ENCODE measurements around the gene STAM.

Gene STAM

GRCh38 chr10:17685233-17685840, 41.4 kb downstream of the STAM start:
- H3K27me3 ChIP-seq (ENCODE audit: insufficient read depth, low read length, poor library complexity, severe bottlenecking), result no peaks in the 10 kb centered on the region
- H3K4me3 ChIP-seq (ENCODE audit: low read length, poor library complexity, severe bottlenecking), result no peak overlapping the region
- H3K4me2 ChIP-seq (ENCODE audit: low read depth, low read length, poor library complexity, severe bottlenecking), result no peak overlapping the region
- no peak overlapping the region for H3K9ac ChIP-seq (ENCODE audit: low read depth, low read length, poor library complexity, severe bottlenecking)
- no peak overlapping the region for H2AFZ ChIP-seq (ENCODE audit: low read length)
- H4K20me1 ChIP-seq (ENCODE audit: insufficient read depth, low read length, poor library complexity, severe bottlenecking), result peaks cover 21% of the 10 kb centered on the region
- H3K9me2 ChIP-seq (replicated peaks; ENCODE audit: low read depth, low read length), result no peaks in the 10 kb centered on the region
- H3F3A ChIP-seq (ENCODE audit: low read depth), result no peaks in the 10 kb centered on the region
- no peak for TF ChIP-seq CTCF (conservative IDR thresholded peaks at IDR 0.05; ENCODE audit: low read length)
- TF ChIP-seq EZH2phosphoT487 (IDR thresholded peaks at IDR 0.05; ENCODE audit: borderline replicate concordance), result no peak
- H3K9me3 ChIP-seq (ENCODE audit: insufficient read depth, low read depth, low read length), result no peaks in the 10 kb centered on the region
- peaks cover 96% of the 10 kb centered on the region for H3K79me2 ChIP-seq (ENCODE audit: insufficient read depth, low read length)
- peaks cover 45% of the 10 kb centered on the region for H3K36me3 ChIP-seq (ENCODE audit: insufficient read depth, low read length)
- peaks cover 21% of the 10 kb centered on the region for H3K4me1 ChIP-seq (ENCODE audit: insufficient read depth, low read length, poor library complexity, severe bottlenecking)

- no peaks in the 10 kb centered on the region for H3K27me3 ChIP-seq (ENCODE audit: insufficient read depth, low read length, poor library complexity, severe bottlenecking)
- H3K79me2 ChIP-seq (ENCODE audit: insufficient read depth, low read length), result peaks cover 76% of the 10 kb centered on the region
- TF ChIP-seq EZH2phosphoT487 (IDR thresholded peaks at IDR 0.05; ENCODE audit: borderline replicate concordance) (no peak), CTCF (conservative IDR thresholded peaks at IDR 0.05; ENCODE audit: low read length) (no peak)
These were observed 43.3 kb downstream of the STAM start for GRCh38 chr10:17687117-17687831.

GRCh38 chr10:17689137-17689536, 45.2 kb downstream of the STAM start:
- TF ChIP-seq CTCF (conservative IDR thresholded peaks at IDR 0.05; ENCODE audit: low read length) (no peak), EZH2phosphoT487 (IDR thresholded peaks at IDR 0.05; ENCODE audit: borderline replicate concordance) (no peak)
- H3K9me2 ChIP-seq (replicated peaks; ENCODE audit: low read depth, low read length), result no peaks in the 10 kb centered on the region

More at GRCh38 chr10:17687117-17687831, 43.3 kb downstream of the STAM start:
- Histone ChIP-seq H3K4me2 (ENCODE audit: low read depth, low read length, poor library complexity, severe bottlenecking) (no peak overlapping the region), H3K4me1 (ENCODE audit: insufficient read depth, low read length, poor library complexity, severe bottlenecking) (peaks cover 18% of the 10 kb centered on the region), H3K9me2 (replicated peaks; ENCODE audit: low read depth, low read length) (no peaks in the 10 kb centered on the region), H3K4me3 (ENCODE audit: low read length, poor library complexity, severe bottlenecking) (no peak overlapping the region), H3K36me3 (ENCODE audit: insufficient read depth, low read length) (peaks cover 52% of the 10 kb centered on the region), H3F3A (ENCODE audit: low read depth) (no peaks in the 10 kb centered on the region), H3K9ac (ENCODE audit: low read depth, low read length, poor library complexity, severe bottlenecking) (no peak overlapping the region), H2AFZ (ENCODE audit: low read length) (no peak overlapping the region), H3K9me3 (ENCODE audit: insufficient read depth, low read depth, low read length) (no peaks in the 10 kb centered on the region), H4K20me1 (ENCODE audit: insufficient read depth, low read length, poor library complexity, severe bottlenecking) (peaks cover 16% of the 10 kb centered on the region)

More at GRCh38 chr10:17689137-17689536, 45.2 kb downstream of the STAM start:
- no peak overlapping the region for H2AFZ ChIP-seq (ENCODE audit: low read length)
- no peak overlapping the region for H3K9ac ChIP-seq (ENCODE audit: low read depth, low read length, poor library complexity, severe bottlenecking)
- H4K20me1 ChIP-seq (ENCODE audit: insufficient read depth, low read length, poor library complexity, severe bottlenecking), result peaks cover 2% of the 10 kb centered on the region
- no peak overlapping the region for H3K4me3 ChIP-seq (ENCODE audit: low read length, poor library complexity, severe bottlenecking)
- no peaks in the 10 kb centered on the region for H3F3A ChIP-seq (ENCODE audit: low read depth)
- H3K79me2 ChIP-seq (ENCODE audit: insufficient read depth, low read length), result peaks cover 58% of the 10 kb centered on the region
- H3K9me3 ChIP-seq (ENCODE audit: insufficient read depth, low read depth, low read length), result no peaks in the 10 kb centered on the region
- no peaks in the 10 kb centered on the region for H3K27me3 ChIP-seq (ENCODE audit: insufficient read depth, low read length, poor library complexity, severe bottlenecking)
- no peak overlapping the region for H3K4me2 ChIP-seq (ENCODE audit: low read depth, low read length, poor library complexity, severe bottlenecking)
- H3K36me3 ChIP-seq (ENCODE audit: insufficient read depth, low read length), result peaks cover 70% of the 10 kb centered on the region
- peaks cover 9% of the 10 kb centered on the region for H3K4me1 ChIP-seq (ENCODE audit: insufficient read depth, low read length, poor library complexity, severe bottlenecking)

Data from Loucy (cell line).